ENCODE data around the gene KLF7. TPM values are rescaled to one million over a fixed set of nuclear protein-coding genes. Genes with fewer than 3 reads are reported as not detected.

The KLF7 gene
- total RNA-seq, 1 donor from 2014 or later, result 32.8 TPM

DNA sequence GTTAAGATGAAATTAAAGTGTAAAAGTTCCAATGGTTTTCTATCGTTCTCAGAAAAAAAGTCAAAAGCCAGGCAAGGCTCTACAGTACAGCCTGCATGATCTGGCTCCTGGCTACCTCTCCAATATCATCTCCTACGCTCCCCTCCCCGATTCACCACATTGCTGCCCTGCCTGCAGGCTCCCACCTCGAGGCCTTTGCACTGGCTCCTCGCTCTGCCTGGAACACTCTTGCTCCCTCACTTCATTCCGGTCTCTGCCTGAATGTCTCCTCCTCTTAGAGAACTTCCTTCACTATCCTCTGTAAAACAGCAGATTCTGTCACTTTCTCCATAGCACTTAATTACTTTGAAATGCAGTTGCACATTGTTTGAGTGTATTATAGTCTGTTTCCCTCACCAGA is 72.5 kb downstream of the KLF7 start:
- DNase-seq (ENCODE audit: low spot score), result no peak

DNA sequence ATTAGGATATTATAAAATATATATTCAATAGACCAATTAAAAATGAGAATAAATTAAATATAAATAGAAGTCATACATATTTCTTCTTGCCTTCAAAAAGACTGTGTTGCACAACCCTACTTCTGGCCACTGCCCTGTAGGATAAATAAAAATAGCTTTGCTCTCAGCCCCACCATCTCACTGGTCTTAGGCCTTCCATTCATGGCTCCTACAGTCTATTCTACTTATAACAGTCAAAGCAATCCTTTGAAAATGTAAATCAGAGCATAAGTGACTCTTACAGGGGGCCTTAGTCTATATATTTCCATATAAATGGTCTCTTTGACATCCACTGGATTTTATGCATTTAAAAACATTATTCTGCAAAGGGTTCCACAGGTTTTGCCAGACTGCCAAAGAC is 72.9 kb downstream of the KLF7 start:
- no peak for DNase-seq (ENCODE audit: low spot score)

DNA sequence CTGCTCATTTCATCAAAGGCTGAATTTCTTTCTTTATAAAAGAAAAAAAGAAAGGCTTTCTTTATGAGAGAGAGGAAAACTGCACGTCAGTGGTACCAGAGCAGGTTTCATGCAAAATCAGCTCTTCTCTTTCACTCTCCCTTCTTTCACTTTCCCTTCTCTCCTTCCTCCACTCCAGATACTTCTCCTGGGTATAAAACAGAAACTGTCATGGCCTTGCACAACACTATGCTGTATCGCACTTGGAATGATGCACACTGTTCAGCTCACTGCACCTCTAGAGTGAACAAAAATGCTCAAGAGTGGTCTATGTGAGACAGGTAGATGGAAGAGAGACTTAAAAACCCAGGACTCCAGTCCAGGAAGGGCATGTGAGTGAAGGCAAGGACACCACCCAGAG is 73.8 kb downstream of the KLF7 start:
- DNase-seq (ENCODE audit: low spot score), result no peak

DNA sequence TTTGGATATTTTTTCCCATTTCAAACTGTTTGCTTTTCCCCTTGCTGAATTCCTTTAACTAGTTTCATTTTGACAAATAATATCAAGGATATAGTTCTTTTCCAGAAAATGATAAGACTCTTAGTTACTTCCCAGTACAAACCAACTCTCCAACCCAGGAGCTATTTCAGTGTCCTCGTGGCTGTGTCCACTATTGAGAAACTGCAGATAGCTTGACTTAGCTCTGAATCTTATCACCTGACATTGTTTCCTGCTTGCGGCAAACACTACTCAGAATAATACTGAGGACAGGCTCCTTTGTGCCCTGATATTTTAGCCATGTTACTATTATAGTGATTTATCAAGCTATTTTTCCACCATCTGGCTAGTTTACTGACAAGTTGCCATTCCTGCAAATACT is 74.6 kb downstream of the KLF7 start:
- no peak for DNase-seq (ENCODE audit: low spot score)

DNA sequence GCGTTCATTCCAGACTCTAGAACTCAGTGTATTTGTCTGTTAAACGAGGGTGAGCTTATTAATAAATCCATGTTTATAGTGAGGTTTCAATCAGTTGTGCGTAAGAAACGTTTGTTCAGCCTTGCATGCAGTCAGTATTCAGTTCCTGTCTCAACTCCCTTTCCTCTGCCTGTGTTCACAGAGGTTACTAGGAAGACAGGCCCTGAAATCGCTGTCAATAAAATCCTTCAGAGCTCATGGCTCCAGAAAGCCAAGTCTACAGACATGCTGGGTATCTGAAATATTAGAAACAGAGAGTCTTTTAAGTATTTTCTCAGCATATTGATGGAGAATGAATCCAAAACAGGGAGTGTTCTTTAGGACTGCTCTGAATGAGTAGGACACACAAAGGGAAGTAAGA is 75.4 kb downstream of the KLF7 start:
- no peak for DNase-seq (ENCODE audit: low spot score)

DNA sequence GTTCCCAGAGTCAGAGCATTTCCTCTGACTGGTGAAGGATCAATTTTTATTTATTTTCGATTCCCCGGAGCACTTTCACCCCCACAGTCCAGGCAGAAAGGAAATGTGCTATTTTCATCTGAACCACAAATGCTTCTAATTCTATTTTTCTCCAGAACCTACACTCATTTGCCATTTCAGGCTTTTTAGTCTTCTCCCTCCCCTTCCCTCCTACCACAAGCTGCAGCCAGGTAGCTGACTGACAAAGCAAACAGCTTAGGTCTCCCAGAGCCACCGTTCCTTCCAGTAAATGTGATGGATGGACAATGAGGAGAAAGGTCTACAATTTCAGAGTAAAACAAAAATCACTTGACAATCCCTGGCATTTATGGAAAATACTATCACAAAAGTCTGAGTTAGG is 76.9 kb downstream of the KLF7 start:
- DNase-seq (ENCODE audit: low spot score), result no peak

DNA sequence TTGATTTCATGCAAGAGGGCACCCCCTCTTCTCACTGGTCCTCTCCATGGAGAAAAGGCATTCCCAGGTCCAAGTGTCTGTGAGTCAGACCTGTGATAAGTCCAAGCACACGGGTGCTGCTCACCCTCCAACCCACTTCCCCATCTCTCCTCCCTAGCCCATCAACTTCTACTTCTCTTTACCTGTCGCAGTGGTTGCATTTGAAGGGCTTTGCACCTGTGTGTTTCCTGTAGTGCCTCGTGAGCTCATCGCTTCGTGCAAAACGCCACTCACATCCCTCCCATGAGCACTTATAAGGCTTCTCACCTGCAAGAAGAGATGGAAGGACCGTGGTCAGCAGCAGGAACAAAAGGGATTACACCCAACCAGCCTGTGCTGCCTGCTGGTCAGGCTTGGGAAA is 77.5 kb downstream of the KLF7 start:
- DNase-seq (ENCODE audit: low spot score), result no peak

DNA sequence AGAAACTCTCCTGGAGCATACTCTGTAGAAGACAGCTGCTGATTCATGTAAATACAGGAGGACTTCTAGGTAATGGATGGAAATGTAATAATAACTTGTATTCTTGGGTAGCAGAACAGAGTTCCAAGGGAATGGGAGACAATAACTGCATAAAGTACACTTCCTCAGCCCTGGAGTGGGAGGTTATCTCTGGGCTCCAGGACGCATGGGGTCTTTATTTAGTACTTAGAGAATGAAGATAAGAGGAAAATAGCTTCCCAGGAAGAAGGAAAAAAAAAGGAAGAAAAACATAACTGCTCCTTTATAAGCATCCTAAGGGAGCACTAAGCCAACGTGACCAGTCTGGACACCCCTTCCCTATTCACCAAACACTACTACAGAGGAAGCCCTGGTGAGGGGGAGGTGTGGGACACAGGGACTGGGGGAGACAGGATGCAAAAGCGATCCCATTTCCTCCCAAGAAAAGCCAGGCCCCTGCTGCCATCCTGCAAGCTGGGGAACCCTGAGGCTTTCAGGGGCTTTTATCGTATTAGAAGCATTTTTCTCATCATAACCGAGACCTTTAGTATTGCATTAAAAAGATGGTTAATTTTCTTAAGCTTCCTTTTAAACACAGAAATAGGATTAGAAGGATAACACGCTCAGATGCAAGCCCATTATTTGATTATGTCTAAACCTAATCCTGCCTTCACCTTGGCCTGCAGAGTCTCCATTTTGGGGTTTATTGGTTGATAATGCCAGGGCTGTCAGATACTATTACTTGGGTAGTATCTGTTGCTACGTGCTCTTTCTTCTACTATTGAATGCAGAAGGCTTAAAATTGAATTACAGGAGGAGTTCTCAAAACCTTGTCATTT is 78.5 kb downstream of the KLF7 start:
- DNase-seq (ENCODE audit: low spot score), result no peak

DNA sequence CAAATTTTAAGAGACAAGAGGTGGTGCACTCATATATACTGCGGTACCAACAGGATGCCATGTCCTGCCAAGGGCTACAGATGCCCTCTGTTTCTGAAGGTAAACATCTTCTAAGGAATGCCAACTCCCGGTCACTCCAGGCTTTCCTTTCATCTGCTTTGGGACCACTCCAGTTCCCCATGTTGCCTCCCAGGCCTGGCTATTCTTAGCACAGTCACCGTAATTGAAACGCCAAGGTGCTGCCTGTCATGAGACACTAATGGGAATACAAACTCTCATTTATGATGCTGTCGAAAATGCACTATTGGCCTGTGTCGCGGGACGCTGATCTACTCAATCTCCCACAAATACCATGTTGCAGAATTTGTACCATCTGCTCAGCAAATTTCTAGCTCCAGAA is 79.6 kb downstream of the KLF7 start:
- no peak for DNase-seq (ENCODE audit: low spot score)

DNA sequence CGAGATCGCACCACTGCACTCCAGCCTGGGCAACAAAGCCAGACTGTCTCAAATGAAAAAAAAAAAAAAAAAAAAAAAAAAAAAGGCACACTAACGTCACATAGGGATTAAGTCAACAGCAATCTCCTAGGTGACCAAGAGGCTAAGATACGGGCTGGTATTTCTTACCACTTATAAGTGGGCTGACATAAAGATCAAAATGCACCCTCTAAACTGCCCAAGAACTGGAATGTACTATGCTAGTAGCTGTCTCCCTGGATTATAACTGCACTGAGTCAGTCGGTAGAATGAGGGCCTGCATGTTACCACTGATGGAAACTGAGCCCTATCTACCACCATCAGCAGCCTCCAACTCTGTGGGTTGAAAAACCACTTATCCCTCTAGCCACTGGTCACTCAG is 80.6 kb downstream of the KLF7 start:
- DNase-seq (ENCODE audit: low spot score), result no peak

DNA sequence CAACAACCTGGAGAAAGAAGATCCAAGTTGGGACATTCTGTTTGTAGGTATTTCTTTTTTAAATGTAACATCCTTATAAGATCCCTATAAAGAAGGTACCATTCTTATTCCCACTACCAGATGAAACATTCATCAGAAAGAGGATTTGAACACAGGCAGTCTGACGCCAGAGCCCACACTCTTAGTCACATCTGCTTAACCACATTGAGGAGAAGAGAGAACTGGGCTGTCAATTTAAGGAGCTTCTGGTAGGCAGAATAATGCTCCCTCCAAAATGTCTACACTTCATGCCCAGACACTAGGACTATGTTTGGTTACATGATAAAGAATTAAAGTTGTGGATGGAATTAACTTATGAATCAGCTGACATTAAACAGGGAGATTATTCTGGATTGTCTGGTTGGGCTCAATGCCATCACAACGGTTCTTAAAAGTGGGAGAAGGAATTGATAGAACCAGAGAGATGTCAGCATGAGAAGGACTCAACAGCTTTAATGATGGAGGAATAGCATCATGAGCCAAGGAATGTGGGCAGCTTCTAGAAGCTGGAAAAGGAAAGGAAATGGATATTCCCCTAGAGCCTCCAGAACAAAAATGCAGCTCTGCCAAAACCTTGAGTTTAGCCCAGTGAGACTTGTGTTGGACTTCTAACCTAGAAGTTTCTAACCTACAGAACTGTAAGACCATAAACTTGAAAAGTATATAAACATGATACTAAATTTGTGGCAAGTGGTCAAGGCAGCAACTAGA is 82.2 kb downstream of the KLF7 start:
- DNase-seq (ENCODE audit: low spot score), result no peak

DNA sequence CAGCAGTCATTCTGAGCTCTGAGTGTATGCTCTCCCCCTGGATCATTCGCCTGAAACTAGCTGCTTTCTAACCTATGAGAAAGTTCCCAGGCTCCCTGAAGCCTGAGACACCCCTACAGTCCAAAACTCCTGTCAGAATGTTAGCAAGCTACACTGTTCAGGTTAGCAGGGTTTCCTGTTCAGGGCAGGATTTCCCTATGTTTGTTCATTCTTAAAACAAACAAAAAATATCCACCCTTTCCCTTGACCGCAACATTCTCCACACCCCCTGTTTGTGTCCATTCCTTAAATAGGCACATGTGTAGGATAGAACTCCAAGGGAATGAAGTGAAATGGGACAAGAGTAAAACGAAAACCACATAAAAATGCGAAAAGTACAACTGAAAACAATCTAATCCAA is 83.1 kb downstream of the KLF7 start:
- DNase-seq (ENCODE audit: low spot score), result no peak

DNA sequence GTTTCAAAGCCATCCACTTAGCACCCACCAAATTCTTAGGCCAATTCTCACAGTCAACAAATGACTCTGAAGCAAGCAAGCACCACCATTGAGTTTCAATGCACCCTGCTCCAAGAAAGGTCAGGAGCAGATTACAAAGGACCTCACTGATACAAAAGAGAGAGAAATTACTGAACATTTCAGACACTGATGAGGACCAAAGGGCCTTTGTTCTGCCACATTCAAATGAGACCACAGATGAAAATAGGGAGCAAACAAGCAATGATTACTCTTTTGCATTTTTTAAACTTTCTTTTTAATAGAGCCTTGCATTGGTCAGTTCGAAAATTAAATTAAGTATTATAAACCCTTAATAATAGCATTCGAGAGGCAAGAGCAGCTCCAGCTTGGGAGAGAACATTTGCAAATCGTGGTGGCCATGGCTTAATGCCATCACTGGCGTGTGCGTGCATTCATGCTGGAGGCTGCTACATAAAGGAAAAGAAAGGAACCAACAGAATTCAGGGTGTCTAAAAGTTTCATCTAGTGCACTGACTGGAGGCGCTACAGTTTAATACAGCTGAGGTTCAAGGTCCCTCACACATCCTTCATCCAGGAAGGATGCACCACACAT is 87.5 kb downstream of the KLF7 start:
- DNase-seq (ENCODE audit: low spot score), result no peak

DNA sequence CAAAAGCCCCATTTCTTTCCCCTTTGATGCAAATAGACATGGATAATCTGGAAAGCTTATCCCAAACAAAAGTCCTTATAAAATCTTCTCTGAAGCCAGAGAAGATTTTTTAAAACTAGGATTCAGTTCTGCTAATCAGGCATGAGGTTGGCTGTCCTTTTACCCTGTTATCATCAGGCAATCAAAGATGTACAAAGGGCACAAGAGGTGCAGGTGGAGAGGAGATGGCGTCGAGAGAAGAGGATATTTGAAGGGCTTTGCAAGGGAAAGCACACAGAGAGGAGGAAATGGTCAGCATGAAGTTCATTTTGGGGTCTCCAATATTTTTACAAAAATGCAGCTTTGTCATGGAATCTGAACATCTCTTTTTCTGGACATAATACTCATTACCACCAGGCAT is 88.5 kb downstream of the KLF7 start:
- no peak for DNase-seq (ENCODE audit: low spot score)

DNA sequence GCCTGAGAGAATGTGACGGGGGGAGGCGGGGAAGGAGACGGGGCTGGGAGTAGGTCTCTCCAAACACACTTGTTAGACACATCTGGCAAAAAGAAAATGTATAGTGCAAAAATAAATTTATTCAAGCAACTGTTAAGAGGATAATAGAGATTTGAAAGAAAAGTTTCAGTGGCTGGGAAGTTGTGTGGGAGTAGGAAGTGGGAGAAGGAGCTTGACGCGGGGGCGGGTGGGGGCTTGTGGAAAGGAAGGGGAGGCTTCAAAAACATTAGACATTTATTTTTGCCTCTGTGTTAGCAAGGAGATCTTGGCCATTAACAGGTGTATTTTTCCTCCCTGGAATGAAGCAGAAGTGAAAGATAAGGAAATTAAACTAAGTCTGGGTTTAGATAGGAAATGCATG is 90.3 kb downstream of the KLF7 start:
- DNase-seq (ENCODE audit: low spot score), result no peak

DNA sequence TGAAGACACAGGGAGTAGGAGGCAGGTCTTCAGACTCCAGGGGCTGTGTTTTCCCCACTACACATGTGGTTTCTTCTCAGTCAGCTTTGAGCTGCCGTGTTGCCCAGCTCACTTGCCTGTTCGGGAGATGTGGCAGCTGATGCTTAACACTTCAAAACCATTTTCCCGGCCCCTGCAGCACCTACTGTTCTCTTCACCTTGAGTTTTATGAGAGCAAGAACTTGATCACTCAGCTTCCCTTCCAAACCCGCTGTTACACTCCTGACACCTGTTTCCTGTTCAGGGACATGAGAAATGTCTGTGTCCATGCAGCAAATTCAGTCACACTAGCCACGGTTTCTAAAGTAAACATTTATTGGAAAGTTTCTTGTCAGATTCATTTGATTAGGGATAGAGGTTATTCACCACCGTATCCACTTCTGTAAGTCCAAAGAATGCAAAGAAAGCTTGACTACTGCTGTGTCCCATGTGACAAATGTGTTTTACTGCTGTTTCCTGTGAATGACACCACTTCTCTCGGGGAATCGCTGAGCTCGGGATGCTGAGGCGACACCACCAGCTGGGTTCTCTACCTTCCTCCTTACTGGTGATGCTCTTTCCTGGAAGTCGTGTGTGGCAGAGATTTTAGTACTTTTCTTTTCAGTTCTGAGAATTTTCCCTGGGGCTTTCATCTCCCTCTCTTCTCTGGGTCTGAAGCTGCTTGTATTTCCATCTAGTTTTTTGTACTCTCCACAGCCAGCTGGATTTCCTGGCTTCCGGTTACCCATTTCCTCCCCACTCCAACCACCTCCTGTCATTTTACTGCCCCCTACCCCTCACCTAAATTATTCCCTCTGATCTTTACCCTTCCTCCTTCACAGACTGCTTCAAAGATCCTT is 91.7 kb downstream of the KLF7 start:
- DNase-seq (ENCODE audit: low spot score), result no peak

DNA sequence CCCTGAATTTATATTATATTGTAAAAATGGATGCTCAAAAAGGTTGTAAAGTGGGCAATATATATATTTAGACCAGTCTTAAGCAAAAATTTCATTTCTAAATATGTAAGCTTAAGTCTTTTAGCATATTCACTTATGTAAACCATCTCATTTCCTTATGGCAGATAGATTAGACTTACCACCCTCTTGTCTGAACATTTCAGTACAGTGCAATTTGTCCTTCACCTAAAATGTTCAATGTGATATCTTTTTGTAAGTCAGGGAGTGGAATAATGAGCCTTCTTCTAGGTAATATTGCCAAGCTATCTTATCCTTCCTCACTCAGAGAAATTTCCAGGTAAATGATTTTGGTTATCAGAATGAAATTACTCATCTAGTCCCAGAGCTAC is 92.3 kb downstream of the KLF7 start:
- no peak for DNase-seq (ENCODE audit: low spot score)

DNA sequence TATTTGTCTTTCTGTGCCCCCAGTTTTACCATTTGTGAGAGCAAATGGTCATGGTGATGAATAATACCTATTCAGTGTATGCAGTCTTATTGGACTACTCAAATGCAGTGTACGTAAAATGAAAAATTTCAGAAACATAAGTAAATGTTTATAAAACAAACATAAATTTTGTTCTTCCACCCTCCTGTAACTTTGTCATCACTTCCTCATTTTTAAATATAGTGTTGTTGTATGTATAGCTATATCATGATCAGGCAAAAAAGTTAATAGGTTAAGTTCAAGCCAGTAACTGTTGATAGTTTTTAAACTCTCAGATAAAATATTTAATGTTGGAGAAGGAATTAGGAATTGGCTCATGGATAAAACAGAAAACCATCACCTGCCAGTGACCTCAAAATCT is 93.2 kb downstream of the KLF7 start:
- no peak for DNase-seq (ENCODE audit: low spot score)

DNA sequence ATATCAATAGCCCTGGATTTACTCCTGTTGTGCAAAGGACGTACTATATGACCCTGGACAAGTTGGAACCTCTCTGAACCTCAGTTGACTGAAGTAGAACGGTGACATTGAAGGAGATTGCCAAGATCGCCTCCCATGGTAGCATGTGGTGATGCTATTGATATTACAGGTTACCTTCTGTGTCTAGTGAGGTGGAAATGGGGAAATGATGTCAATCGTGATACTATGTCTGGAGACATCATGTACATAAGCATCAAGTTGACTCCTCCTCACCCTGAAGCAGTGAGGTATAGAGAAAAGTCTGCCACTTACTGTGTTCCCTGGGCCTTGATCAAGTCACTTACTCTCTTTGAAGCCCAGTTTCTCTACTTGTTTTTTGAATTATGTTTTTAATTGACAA is 93.9 kb downstream of the KLF7 start:
- DNase-seq (ENCODE audit: low spot score), result no peak

DNA sequence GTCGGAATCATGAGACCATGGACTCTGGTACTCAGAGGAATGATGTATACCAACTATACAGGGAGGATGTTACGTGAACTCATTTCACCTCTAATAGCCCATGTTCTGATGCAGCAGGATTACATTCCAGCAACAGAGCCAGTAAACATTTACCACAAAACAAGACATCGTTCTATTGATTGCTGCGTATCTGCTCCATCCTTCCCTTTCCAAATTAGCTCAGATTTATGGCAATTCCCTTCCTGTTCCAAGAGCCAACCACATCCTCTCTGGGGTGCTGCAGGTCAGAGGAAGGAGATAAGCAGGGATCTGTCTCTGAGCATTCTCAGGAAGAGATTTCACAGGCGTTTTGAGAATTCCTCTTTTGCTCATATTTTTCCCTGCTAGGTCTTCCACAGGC is 98.3 kb downstream of the KLF7 start:
- DNase-seq (ENCODE audit: low spot score), result no peak

DNA sequence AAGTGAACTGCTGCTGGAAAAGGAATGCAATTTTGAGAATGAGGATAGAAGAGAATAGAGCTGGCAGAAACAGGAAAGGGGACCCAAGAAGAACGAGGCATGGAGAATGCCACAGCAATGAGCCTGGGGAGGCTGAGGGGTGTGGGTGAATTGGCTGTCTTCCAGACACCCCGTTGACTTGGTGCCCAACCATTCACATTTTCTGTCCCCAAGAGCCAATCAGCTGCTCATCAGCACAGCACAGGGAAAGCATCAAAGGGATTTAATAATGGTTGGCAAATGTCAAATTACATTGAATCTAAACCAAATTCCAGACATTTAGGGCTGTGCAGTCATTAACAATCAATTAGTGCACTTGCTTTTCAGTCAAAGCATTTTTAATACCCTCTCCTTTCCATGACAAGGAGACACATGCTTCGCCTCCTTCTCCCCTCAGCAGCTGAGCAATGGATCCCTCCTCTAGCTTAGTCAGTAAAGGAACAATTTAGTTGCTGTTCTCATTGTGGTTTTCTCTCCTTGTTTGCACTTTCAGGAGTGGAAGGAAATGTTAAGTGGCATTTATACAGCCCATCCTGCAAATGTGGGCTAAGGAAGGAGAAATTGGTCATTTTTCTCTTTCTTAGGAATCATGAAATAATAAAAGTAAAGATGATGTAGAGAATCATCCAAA is 98.8 kb downstream of the KLF7 start:
- DNase-seq (ENCODE audit: low spot score), result no peak
